ENCODE data around the gene DPYD.
"Not testable (repeated sequence)": the region's sequence is repeated elsewhere in the genome, so short reads cannot be mapped to it uniquely, and the experiment has no call there.

- not testable (repeated sequence) for TF ChIP-seq EZH2 (IDR thresholded peaks at IDR 0.05; ENCODE audit: borderline replicate concordance, low read length); CTCF (conservative IDR thresholded peaks at IDR 0.05 in 1 of 2, IDR thresholded peaks at IDR 0.05 in 1 of 2; ENCODE audit: extremely low read depth in 1 of 2, insufficient read depth in 1 of 2, low read depth in 1 of 2, low read length in 2 of 2)
Observed at GRCh38 chr1:97349794-97350193, 571.0 kb downstream of the DPYD start.

Measured in mammary epithelial cell (primary cell).